DND-41 (cell line): ENCODE measurements around the gene OLFML1.

ENCODE experiments used
- ATAC-seq: fragments of 200-7000 bp; cut with Tn5 transposase; 3 replicates; pipeline ENCODE4 v1.9.1; 2021; ENCODE audit warnings: low read depth; ENCODE audit not compliant: insufficient read depth
- DNase-seq: peaks from one replicate; pipeline ENCODE4 v3.0.0-alpha.2; 2020
- H2AFZ ChIP-seq: 2 replicates; pipeline ENCODE4 v1.6.0; 2012; ENCODE audit warnings: low read depth, low read length
- H3K27ac ChIP-seq: 2 replicates; pipeline ENCODE4 v1.5.1; 2012; ENCODE audit warnings: low read length, inconsistent platforms
- H3K27me3 ChIP-seq: fragments of 200-600 bp; sonication (generic); 2 replicates; pipeline ENCODE4 v1.6.0; 2012; ENCODE audit warnings: low read length, mild to moderate bottlenecking, inconsistent platforms; ENCODE audit not compliant: insufficient read depth, poor library complexity
- H3K36me3 ChIP-seq: 2 replicates; pipeline ENCODE4 v1.5.1; 2012; ENCODE audit warnings: low read length, inconsistent platforms; ENCODE audit not compliant: insufficient read depth
- H3K4me1 ChIP-seq: 2 replicates; pipeline ENCODE4 v1.5.1; 2012; ENCODE audit warnings: mild to moderate bottlenecking, low read length; ENCODE audit not compliant: insufficient read depth
- H3K4me2 ChIP-seq: 2 replicates; pipeline ENCODE4 v1.6.0; 2012; ENCODE audit warnings: mild to moderate bottlenecking, moderate library complexity, low read length, inconsistent platforms; ENCODE audit not compliant: insufficient read depth
- H3K4me3 ChIP-seq, 2 experiments: fragments of 200-600 bp in 1 of 2; shearing (Covaris generic) in 1 of 2; 2 replicates each; pipeline ENCODE4 v1.5.1; 2012 to 2016; ENCODE audit warnings: inconsistent platforms in 2 of 2, low read length in 2 of 2, mild to moderate bottlenecking in 2 of 2, low read depth in 1 of 2, moderate library complexity in 1 of 2
- H3K79me2 ChIP-seq: 2 replicates; pipeline ENCODE4 v1.6.0; 2012; ENCODE audit warnings: low read length, inconsistent platforms; ENCODE audit not compliant: insufficient read depth
- H3K9ac ChIP-seq: 2 replicates; pipeline ENCODE4 v1.6.0; 2012; ENCODE audit warnings: low read depth, mild to moderate bottlenecking, inconsistent platforms, low read length, moderate library complexity
- H3K9me3 ChIP-seq: 2 replicates; pipeline ENCODE4 v1.5.1; 2012; ENCODE audit warnings: low read length, moderate library complexity, mild to moderate bottlenecking, inconsistent platforms; ENCODE audit not compliant: insufficient read depth, severe bottlenecking
- H4K20me1 ChIP-seq: 2 replicates; pipeline ENCODE4 v1.6.0; 2012; ENCODE audit warnings: low read length; ENCODE audit not compliant: insufficient read depth
- CTCF ChIP-seq: IDR thresholded peaks from 2 replicates; pipeline ENCODE4 v1.5.1; 2012; ENCODE audit warnings: borderline replicate concordance, low read length, moderate library complexity, mild to moderate bottlenecking; ENCODE audit not compliant: poor library complexity, severe bottlenecking; ENCODE audit errors: extremely low read depth
- EZH2 ChIP-seq: IDR thresholded peaks from 3 replicates; pipeline ENCODE4 v1.6.1; 2012; ENCODE audit warnings: borderline replicate concordance, low read depth, mild to moderate bottlenecking, moderate library complexity, low read length, inconsistent platforms; ENCODE audit not compliant: severe bottlenecking

Gene OLFML1

GRCh38 chr11:7467652-7468051 is 17.7 kb upstream of the OLFML1 start:
- Histone ChIP-seq H3K9ac (no peak overlapping the region), H3K4me3 (no peak overlapping the region), H4K20me1 (no peaks in the 10 kb centered on the region), H3K4me2 (no peak overlapping the region), H3K27me3 (peaks cover 3% of the 10 kb centered on the region), H3K36me3 (no peaks in the 10 kb centered on the region), H3K27ac (no peak overlapping the region), H3K9me3 (no peaks in the 10 kb centered on the region), H2AFZ (no peak overlapping the region), H3K79me2 (no peaks in the 10 kb centered on the region), H3K4me1 (no peaks in the 10 kb centered on the region)
- DNase-seq = no peak
- no peak for ATAC-seq
- TF ChIP-seq EZH2 = no peak
- TF ChIP-seq CTCF = no peak

- H4K20me1 ChIP-seq = no peaks in the 10 kb centered on the region
- DNase-seq (no peak), ATAC-seq (no peak)
- H3K9ac ChIP-seq = no peak overlapping the region
- no peak overlapping the region for H3K4me2 ChIP-seq
- TF ChIP-seq EZH2 (no peak), CTCF (no peak)
- H3K9me3 ChIP-seq = no peaks in the 10 kb centered on the region
- H3K4me3 ChIP-seq = no peak overlapping the region
- no peaks in the 10 kb centered on the region for H3K79me2 ChIP-seq
- H3K36me3 ChIP-seq = no peaks in the 10 kb centered on the region
- no peaks in the 10 kb centered on the region for H3K4me1 ChIP-seq
- no peak overlapping the region for H2AFZ ChIP-seq
- peaks cover 3% of the 10 kb centered on the region for H3K27me3 ChIP-seq
- no peak overlapping the region for H3K27ac ChIP-seq
These were observed 15.9 kb upstream of the OLFML1 start for GRCh38 chr11:7469351-7469865.

- peaks cover 3% of the 10 kb centered on the region for H3K27me3 ChIP-seq
- no peak overlapping the region for H3K4me2 ChIP-seq
- no peak for TF ChIP-seq CTCF
- no peak for TF ChIP-seq EZH2
- ATAC-seq (no peak), DNase-seq (no peak)
- no peaks in the 10 kb centered on the region for H3K4me1 ChIP-seq
- no peak overlapping the region for H3K27ac ChIP-seq
- H3K79me2 ChIP-seq = no peaks in the 10 kb centered on the region
- no peak overlapping the region for H2AFZ ChIP-seq
- no peaks in the 10 kb centered on the region for H3K36me3 ChIP-seq
- no peak overlapping the region for H3K4me3 ChIP-seq
- no peak overlapping the region for H3K9ac ChIP-seq
- H3K9me3 ChIP-seq = no peaks in the 10 kb centered on the region
- no peaks in the 10 kb centered on the region for H4K20me1 ChIP-seq
These were observed 14.2 kb upstream of the OLFML1 start for GRCh38 chr11:7471071-7471470.

GRCh38 chr11:7473717-7474116 is 11.6 kb upstream of the OLFML1 start:
- Histone ChIP-seq H3K79me2 (no peaks in the 10 kb centered on the region), H3K4me1 (no peaks in the 10 kb centered on the region), H3K9me3 (no peaks in the 10 kb centered on the region), H3K27me3 (peaks cover 3% of the 10 kb centered on the region), H3K9ac (no peak overlapping the region), H3K4me3 (no peak overlapping the region), H2AFZ (no peak overlapping the region), H4K20me1 (no peaks in the 10 kb centered on the region), H3K27ac (no peak overlapping the region), H3K4me2 (no peak overlapping the region), H3K36me3 (no peaks in the 10 kb centered on the region)
- DNase-seq = no peak
- no peak for TF ChIP-seq EZH2
- TF ChIP-seq CTCF = no peak
- no peak for ATAC-seq
